ENCODE measurements around the gene LILRB3.
"Not testable (repeated sequence)": the region's sequence is repeated elsewhere in the genome, so short reads cannot be mapped to it uniquely, and the experiment has no call there.

DNA sequence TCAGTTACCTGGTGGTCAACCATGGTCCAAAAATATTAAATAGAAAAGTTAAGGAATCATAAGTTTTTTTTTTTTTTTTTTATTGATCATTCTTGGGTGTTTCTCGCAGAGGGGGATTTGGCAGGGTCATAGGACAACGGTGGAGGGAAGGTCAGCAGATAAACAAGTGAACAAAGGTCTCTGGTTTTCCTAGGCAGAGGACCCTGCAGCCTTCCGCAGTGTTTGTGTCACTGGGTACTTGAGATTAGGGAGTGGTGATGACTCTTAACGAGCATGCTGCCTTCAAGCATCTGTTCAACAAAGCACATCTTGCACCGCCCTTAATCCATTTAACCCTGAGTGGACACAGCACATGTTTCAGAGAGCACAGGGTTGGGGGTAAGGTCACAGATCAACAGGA, 8.6 kb downstream of the LILRB3 start:
- TF ChIP-seq POLR2A (IDR thresholded peaks at IDR 0.05; ENCODE audit: low read length); GATA1 (IDR thresholded peaks at IDR 0.05; ENCODE audit: low read depth, low read length): not testable (repeated sequence)
